Panc1 (cell line): ENCODE data around the gene HORMAD1.

Source experiments
- POLR2AphosphoS5 ChIP-seq: IDR thresholded peaks from 2 replicates; pipeline ENCODE4 v1.6.1; 2012; ENCODE audit warnings: mild to moderate bottlenecking, low read depth, low read length, moderate library complexity
- TF ChIP-seq, protein P1 (sequence below): fragments of 450-650 bp; IDR thresholded peaks from 2 replicates; pipeline ENCODE4 v1.5.1; 2017; ENCODE audit warnings: mild to moderate bottlenecking
- TF ChIP-seq, protein P2 (sequence below), 2 experiments: IDR thresholded peaks; 2 replicates each; pipeline ENCODE4 v1.6.1; 2011 to 2012; ENCODE audit warnings: low read depth in 2 of 2, control low read depth in 1 of 2, low read length in 1 of 2, mild to moderate bottlenecking in 1 of 2, moderate library complexity in 1 of 2; ENCODE audit not compliant: insufficient read depth in 1 of 2

DNA sequence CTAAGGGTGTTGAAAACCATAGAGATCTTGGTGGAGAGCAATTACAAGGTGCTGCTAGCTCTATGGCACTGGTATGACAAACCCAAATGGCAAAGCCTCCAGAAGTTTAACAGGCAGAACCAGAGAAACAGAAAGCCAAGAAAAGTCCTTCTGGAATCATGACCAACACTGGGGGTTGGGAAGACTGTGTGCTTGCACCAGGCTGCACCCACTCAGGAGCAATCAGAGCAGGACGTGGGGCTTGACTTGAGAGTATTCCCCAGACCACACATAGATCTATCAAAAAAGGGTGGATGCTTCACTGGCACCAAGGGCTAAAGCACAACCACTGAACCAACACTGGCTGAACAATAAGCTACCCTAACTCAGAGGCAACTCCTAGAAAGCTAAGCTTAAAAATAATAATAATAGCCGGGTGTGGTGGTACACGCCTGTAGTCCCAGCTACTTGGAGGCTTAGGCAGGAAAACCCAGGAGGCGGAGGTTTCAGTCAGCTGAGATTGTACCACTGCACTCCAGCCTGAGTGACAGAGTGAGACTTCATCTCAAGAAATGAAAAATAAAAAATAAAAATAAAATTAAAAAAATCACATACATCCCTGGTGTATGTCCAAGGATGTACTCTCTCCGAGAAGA is 71.1 kb downstream of the HORMAD1 start:
- TF ChIP-seq, protein P1, sequence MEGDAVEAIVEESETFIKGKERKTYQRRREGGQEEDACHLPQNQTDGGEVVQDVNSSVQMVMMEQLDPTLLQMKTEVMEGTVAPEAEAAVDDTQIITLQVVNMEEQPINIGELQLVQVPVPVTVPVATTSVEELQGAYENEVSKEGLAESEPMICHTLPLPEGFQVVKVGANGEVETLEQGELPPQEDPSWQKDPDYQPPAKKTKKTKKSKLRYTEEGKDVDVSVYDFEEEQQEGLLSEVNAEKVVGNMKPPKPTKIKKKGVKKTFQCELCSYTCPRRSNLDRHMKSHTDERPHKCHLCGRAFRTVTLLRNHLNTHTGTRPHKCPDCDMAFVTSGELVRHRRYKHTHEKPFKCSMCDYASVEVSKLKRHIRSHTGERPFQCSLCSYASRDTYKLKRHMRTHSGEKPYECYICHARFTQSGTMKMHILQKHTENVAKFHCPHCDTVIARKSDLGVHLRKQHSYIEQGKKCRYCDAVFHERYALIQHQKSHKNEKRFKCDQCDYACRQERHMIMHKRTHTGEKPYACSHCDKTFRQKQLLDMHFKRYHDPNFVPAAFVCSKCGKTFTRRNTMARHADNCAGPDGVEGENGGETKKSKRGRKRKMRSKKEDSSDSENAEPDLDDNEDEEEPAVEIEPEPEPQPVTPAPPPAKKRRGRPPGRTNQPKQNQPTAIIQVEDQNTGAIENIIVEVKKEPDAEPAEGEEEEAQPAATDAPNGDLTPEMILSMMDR, result no peak
- TF ChIP-seq POLR2AphosphoS5, result no peak
- TF ChIP-seq, protein P2, sequence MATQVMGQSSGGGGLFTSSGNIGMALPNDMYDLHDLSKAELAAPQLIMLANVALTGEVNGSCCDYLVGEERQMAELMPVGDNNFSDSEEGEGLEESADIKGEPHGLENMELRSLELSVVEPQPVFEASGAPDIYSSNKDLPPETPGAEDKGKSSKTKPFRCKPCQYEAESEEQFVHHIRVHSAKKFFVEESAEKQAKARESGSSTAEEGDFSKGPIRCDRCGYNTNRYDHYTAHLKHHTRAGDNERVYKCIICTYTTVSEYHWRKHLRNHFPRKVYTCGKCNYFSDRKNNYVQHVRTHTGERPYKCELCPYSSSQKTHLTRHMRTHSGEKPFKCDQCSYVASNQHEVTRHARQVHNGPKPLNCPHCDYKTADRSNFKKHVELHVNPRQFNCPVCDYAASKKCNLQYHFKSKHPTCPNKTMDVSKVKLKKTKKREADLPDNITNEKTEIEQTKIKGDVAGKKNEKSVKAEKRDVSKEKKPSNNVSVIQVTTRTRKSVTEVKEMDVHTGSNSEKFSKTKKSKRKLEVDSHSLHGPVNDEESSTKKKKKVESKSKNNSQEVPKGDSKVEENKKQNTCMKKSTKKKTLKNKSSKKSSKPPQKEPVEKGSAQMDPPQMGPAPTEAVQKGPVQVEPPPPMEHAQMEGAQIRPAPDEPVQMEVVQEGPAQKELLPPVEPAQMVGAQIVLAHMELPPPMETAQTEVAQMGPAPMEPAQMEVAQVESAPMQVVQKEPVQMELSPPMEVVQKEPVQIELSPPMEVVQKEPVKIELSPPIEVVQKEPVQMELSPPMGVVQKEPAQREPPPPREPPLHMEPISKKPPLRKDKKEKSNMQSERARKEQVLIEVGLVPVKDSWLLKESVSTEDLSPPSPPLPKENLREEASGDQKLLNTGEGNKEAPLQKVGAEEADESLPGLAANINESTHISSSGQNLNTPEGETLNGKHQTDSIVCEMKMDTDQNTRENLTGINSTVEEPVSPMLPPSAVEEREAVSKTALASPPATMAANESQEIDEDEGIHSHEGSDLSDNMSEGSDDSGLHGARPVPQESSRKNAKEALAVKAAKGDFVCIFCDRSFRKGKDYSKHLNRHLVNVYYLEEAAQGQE (IDR thresholded peaks at IDR 0.05; ENCODE audit: insufficient read depth in 1 of 2, low read depth in 2 of 2, low read length in 1 of 2), result no peak
